Renal cortex interstitium (tissue), 11 donors: ENCODE data around the gene MAGI2. TPM values are rescaled to one million over a fixed set of nuclear protein-coding genes. Genes with fewer than 3 reads are reported as not detected.

Experiments used
- DNase-seq, 11 donors: peaks; one replicate each; pipeline ENCODE4 v3.0.0-alpha.2; 2013; ENCODE audit warnings: low read depth in 9 of 11, low spot score in 4 of 11; ENCODE audit errors: extremely low read depth in 1 of 11
- polyA plus RNA-seq, 3 donors: library from polyadenylated mRNA; unstranded; fragments of 120-200 nt; gene quantifications; one replicate each; pipeline ENCODE4 v1.2.1, GENCODE V29; 2013; ENCODE audit not compliant: insufficient read length in 3 of 3

Gene MAGI2
- polyA plus RNA-seq, 3 donors, result 32.0 to 34.5 (median 33.9) TPM

DNA sequence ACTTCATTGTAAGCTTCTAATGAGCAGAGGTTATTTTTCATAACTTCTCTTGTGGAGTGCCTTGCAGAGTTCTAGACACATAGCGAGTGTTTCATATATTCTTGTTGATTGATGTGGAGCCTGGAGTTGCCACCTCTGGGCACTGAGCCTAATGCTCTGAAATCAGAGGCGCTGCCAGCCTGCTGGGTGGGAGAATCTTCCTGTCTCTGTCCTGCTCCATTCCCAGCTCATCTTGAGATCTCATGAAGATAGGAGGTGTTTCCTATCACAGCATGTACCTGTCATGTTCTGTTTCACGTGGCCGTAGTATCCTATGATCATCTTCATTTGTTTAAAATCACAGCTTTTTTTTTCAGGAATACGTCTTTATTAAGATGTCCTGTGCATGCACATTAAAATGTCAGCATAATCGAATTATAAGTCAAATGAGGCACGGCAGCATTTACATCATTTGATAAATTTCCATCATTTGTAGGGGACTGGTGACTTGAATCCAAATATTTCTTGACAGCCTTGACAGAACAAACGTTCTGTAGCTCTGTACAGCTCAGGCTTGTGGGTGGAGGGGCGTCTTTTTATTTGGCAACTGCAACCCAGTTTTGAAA is 1261.9 kb downstream of the MAGI2 start:
- DNase-seq, result no peak

DNA sequence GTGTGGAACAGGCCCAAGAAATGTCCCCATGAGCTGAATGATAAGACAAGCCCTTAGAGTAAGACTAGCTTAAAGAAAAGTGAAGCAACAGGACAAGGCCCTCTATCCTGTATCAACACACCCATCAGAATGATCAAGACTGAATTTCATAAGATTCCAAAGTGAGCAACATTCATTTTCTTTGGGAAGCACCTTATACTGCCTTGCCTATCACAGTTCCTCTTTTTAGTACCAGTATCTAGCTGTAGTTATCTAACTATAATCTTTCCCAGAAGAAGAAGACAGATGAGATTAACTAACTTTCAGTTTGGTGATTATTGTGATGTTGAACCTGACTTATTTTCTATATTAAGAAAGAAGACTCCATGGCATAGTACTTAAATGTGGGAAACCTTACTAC is 1263.7 kb downstream of the MAGI2 start:
- DNase-seq, result no peak

DNA sequence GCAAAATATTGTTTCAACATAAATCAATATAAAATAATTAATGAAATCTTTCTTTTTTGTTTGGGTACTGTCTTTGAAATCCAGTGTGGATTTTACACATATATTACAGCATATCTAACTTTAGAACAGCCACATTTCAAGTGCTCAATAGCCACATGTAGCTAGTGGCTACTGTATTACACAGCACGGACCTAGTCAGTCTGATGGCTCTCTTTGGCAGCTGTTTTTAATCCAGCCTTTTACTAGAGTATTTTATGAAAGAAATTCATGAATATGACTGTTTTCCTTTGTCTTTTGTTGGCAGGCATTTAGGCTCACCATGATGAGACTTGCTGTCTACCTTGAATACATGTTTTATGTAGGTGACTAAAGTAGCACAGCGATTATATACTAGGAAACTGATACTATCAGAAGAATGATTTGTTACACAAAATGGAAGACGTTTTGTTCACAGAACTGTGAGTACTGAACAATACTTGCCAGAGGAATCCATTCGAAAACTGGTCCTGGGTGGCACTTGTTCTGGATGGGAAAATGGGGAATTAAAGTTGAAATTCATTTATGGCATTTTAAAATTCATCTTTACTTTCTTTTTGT is 1268.2 kb downstream of the MAGI2 start:
- DNase-seq, result no peak

DNA sequence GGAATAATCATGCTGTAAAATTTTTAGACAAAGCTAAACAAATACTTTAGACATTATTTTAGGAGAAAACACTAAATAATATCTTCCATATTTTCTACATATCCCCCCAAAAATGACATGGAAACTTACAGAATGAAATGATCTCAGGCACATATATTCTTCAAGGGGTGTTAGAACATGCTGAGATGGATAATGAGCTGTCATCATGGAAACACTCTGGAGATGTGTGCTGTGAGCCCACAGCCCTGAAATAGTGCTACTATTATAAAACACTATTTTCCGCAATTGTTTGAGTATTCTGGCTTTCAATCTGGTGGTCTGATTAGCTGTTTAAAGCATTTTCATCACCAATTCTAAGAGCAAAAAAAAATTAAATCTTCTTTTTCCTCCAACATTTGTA is 1269.2 kb downstream of the MAGI2 start:
- DNase-seq, result no peak

DNA sequence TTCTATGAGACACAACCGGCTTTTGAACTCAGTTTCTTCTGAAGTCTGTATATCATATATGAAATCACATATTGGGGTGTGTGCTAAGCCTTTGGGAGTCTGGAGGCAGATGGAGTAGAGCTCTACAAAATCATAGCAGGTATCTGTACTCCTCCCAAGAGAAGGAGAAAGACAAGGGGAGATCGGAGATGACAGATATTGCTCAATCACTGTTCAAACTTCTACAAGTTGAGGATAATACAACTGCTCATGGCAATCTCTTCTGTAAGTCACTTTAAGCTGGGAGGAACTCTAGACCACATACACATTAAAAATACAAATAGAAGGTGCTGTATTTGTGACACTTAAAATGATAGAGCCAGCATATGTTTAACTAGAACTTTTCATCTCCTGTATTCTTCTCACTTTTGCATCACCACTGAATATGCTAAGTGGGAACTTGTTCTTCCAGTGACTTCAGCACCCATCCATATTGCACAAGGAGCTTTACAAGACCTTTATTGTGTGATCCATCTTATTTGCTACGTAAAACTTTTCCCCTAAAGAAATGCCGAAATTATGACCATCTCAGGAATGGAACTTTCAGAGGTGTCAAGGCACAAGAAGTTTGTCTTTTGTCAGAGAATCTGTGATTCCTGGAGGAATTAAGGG is 1273.5 kb downstream of the MAGI2 start:
- DNase-seq, result no peak

DNA sequence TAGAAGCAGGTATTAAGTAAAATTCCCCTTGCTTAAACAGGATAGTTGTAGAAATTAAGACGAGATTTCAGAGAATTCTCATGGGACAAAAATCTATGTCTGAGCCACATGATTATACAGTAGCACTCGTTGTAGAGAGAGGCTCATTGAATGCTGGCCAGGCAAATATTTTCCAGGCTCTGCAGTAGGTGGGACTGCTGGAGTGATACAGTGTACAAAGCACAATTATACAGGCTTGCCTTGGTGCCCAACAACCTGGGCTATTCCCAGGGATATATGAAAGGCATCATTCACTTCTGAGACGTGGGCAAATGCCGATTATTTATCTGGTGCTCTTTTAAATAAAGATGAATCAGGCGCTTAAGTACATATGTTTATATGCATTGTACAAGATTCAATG is 1274.3 kb downstream of the MAGI2 start:
- no peak for DNase-seq

DNA sequence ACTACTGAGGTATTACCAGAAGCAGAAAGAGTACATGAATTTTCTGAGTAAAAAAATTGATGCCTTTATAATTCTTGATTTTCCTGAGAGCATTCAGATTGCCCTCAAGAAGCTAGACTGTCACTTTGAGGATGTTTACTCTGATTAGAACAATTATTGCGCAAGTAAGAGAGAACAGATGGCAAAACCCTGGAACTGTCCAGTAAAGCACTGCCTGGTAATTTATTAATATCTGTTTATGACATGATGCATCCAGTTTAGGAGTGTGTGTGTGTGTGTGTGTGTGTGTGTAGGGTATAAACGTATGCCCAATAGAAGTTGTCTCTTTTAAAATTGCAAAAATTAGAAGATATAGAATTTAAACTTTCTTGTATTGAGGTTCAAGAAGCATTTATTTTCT is 1275.1 kb downstream of the MAGI2 start:
- DNase-seq, result no peak

DNA sequence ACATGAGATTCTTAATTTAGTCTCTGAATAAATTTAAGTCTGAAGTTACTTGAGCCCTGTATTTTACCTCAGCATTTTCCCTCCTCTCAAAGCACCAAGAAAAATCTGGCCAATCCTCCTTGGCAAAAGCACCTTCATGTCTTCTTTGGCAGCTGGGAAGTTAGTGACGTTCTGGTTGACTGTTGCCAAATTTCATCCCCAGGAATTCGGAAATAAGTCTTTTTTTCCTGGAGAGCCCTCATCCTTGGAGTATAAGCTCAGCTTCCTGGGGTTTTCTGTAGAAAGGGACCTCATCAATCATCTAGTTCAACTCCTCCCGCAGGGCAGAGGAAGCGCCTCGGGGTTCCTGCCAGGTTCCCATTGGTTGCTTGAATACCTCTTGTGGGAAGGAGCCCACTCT is 1277.3 kb downstream of the MAGI2 start:
- DNase-seq, result peak in 1 of 11 donors; percentile 8

DNA sequence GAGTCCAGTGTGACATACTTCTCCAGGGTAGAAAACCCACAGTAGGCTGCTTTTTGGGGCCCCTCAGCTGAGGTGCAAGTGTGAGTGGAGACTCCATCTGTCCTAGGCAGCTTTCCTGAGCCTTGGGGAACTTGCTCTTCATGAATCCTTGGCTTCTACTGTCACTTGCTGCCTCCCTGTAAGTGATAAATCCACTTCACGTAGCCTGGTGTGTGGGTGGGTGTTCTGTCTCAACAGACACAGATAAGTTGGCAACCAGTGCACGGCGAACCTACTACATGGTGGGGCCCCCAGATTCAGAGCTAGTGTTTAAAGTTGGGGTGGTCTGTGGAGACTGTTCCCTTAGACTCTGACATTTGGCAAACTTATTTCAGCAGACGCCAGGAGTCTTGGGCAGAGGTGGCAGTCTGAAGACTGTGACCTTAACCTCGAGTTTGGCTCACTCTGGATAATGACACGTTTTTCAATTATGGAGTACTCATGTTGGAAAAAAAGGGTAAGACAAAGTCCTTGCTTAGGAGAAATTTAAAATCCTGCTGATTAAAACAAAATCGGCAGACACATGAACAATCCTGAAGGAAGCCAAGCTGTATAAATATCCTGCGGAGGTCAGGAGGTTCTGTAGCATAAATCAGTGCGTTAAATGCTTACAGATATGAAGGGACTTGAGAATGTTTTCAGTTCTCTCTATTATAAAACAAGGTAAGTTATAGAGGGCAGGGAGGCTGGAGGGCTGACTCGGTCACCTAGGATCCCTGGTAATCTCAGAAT is 1278.0 kb downstream of the MAGI2 start:
- DNase-seq, result peak in 4 of 11 donors; percentile 6 to 24 (median 13)

DNA sequence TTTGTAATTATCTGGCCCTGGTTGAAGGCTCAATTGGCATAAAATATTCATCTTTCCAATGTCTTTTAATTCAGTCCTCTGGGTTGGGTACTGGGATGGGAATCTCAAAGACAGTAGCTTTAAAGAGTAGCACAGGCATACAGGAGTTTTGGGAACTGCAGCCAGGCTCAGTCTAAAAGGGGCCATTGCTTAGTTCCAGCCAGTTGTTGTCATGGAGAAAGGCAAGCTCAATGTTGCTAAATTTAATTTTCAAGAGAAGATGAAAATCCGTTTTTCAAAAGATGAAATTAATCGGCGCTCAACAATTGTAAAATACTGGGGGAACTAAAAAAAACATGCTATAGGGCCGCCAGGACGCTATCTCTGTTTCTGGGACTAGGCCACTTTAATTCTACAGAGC is 1279.8 kb downstream of the MAGI2 start:
- DNase-seq, result no peak

DNA sequence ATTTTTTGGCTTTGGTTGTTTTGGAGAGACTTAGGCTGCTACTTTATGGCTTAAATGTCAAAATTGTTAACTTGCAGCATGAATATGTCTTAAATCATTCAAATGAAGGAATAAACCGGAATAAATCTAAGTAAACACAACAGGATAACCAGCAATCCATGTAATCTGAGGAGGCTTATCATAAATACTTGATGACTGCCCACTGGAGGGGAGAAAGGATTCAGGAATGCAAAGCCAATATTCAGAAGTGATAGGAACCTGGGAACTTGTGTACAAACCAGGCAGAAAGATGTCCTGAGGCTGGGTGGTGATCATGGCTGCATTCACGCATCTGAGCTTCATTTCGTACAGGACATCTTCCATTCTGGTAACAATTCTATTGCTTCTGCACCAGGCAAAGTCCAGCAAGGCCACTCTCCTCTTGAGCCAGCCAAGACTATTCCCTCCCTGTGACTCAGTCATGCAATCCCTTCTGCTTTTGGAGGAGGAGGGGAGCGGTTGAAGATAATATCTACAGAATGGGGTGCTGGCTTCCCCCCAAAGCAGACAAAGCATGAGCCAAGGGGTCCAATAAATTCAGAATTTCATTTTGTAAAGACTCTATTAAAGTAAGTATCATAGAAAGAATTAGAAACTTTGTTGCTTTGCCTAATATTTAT is 1280.4 kb downstream of the MAGI2 start:
- no peak for DNase-seq

DNA sequence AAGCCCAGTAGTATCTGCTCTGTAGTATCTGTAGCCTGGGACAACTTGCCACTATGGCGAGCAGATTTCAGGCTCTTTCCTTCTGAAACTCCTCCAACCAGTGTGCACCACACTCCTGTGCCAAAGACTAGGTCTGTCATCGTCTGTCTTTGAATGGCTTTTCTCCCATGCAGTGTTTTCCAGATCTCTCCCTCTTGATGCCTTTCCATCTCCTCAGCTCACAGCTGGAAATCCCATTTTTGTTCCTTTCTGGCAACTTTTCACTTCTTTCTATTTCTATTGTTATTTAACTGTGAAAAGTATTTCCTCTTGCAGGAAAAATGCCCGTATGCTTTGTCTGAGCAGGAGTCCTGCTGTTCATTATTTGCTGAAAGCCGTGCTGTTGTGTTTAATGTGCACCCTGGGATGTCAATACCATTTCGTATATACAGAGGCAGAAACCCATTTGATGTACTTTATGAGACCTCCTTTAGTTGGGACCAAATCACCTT is 1281.2 kb downstream of the MAGI2 start:
- DNase-seq, result no peak

DNA sequence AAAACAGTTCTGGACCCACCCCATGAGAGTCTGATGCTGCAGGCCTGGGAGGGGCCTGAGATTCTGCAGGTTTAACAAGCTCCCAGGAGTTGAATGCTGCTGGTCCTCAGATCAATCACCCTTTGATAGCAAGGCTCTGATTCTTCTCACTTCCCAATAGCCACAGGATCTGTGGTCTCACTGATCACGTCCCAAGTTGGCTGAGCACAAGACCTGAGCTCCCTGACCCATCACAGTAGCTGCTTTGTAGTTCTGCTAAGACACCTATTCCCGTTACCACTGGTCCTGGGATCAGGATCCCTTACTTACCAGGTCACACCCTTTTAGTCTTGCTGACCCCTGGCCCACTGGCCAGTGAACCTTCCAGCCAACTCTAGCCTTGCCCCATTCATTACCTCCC is 1282.1 kb downstream of the MAGI2 start:
- DNase-seq, result no peak

DNA sequence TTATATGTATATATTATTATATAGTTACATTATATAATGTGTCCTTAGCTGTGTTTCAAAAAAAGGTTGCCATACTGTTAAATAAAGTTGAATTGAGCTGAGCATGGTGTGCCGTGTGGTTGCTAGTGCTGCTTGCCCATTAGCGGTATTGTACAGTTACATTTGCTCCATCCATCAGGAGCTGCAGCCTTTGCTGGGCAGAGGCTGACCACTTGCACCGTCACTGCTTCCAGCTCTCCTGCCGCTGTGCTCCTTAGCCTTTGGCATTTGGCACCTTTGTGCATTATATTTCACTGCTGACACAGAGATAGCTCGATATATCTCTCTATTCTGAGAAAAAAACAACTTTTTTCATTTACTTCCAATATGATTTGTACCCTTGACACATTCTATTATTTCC is 1282.7 kb downstream of the MAGI2 start:
- DNase-seq, result no peak

DNA sequence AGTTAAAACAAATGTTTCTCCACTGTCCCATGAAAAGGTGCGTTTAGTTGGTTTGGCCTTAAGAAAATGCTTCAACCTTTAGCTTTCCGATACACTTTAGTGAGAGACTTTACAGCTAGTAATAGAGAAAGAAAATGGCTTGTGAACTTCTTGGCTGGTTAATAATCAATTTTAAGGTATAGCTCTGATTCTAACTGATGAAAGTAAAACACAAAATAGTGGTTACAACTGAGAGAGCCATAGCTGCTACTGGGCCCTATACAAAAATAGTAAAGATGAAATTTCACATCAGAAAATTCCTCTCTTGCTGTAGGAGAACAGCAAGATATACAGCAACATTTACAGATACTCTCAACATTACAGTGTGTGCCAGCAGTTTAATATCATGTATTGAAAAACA is 1283.5 kb downstream of the MAGI2 start:
- DNase-seq, result no peak

DNA sequence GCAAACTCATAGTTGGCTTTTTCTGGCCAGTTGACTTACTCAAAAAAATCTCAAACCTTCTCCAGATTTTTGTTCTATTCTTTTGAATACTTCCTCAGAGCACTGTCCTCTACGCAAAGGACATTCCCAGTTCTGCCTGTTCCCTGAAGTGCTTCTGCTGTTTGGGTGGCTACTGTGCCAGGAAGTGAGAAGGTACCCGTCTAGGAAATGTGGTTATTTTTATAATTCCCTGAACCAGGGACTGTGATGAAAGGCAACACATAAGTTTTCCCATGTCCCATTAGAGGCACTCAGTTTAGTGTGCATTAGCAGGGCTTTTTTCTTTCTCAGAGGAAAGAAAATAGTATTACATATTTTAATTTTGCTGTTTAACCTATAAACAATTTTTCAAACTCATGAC is 1284.6 kb downstream of the MAGI2 start:
- no peak for DNase-seq

DNA sequence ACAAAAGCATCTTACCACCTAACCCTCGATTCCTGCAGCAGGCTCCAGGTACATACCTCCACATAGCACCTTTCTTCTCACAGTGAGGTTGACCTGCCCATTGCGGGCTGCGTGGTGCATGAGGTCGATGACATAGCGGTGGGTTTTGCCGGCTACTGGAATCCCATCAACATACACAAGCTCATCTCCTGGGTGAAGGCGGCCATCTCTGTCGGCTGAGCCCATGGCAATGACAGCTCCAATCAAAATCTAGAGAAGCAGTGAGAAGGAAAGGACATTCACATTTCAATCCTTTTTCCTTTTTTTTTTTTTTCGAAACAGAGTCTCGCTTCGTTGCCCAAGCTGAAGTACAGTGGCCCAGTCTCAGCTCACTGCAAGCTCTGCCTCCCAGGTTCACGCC is 1285.6 kb downstream of the MAGI2 start:
- no peak for DNase-seq

DNA sequence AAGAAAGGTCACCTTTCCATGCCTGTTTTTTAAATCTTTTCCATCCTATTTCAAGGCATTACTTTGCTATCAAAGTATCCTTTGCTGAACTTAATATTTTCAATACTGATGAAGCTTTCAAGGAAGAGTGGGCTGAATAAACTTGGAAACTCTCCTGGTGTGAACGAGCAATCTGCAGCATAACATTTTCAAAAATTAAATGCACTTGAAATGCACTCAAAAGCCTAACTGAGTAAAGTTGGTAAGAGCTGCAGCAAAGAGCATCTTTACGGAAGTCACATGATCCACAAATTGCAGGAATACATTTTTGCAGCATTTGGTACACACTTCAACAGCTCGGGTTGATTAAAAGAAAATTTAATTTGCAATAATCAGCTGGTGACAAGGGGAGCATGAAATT is 1287.6 kb downstream of the MAGI2 start:
- DNase-seq, result no peak

DNA sequence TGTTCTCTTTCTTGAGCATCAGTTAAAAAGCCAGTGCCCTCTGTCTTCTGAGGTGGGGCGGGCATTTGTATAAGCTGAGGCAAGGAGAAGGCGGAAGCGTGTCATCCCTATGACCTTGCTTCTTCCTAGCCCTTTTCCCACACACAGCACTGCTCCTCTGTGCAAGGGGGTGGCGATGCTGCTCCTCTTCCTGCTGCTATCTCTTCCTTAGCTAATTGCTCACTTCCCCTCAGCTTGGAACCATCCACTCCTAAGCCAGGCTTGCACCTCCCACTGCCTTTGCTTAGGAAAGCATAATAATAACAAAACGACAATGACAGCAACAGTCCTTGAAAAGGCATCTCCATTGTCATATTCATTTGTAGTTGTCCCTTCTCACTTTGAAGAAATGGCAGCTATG is 1288.0 kb downstream of the MAGI2 start:
- no peak for DNase-seq
